ENCODE data around the gene SRGAP2C.
"Not testable (repeated sequence)": the region's sequence is repeated elsewhere in the genome, so short reads cannot be mapped to it uniquely, and the experiment has no call there.

Gene SRGAP2C

DNA sequence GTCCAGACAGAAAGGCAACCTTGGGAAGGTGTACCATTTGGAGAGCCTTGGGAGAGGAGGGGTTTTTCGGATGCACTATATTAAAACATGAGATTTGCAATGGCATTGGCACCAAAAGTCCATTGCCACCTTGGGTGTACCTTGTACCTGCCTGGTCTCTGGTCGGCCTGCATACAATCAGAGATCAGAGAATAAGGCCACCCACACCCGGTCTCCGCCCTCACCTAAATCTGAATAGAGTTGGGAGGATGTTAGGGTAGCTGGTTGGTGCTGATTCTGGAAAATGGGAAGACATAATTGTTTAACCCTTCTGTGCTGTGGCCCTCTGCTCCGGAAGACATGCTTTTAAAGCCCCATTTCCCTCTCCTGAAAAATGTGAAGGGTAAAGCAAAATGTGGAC lies 3.1 kb downstream of the SRGAP2C start:
- not testable (repeated sequence) for H3K27ac ChIP-seq

DNA sequence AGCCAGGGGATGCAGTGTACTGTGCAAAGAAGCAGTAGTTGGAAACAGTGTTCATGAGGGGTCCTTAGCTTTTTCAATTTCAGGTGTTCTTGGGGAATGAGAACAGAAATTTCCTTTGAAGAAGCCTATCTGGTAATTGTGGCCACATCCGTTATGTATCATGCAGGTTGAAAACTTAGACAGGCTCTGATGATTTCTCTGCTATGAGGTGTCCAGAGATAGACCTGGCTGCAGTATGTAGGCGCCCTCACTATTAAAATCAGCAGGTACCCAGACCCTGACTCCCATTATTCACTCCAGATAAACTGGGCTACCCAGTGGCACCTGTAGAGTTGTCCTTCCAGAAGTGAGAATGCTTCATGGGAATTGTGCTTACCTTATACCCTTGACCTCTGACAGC lies 7.7 kb downstream of the SRGAP2C start:
- not testable (repeated sequence) for H3K27ac ChIP-seq

DNA sequence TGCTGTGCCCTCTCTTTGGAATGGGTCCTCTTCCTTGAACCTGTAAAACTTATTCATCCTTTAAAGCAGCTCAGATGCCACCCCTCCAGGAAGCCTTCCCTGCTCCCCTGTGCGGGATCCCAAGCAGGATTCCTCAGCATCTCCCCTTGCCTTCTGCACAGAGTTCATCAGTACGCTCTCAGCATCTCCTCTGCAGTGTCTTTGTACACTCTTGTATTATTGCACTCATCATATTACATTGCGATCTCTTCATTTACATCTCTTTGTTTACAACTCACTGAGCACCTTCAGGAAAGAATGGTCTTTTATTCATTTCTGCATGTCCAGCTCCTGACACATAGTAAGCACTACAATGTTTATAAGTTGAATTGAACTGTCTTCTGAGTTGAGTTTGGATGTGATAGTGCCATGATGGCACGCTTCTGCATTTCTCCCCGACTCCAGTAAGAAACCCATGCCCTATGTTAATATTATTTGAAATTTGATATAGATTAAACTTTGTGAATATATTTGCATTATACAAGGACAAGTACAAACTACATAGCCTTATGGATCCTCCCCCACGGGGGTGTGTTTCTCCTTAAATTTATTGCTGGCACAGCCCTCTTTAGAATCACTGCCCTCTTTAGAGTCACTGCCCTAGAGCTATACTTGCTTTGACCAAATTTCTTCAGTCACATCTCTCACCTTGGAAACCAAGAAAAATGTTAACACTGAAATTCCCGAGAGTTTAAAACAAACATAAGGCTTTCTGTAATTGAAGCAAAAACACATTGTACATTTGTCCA lies 12.5 kb downstream of the SRGAP2C start:
- not testable (repeated sequence) for H3K27ac ChIP-seq

DNA sequence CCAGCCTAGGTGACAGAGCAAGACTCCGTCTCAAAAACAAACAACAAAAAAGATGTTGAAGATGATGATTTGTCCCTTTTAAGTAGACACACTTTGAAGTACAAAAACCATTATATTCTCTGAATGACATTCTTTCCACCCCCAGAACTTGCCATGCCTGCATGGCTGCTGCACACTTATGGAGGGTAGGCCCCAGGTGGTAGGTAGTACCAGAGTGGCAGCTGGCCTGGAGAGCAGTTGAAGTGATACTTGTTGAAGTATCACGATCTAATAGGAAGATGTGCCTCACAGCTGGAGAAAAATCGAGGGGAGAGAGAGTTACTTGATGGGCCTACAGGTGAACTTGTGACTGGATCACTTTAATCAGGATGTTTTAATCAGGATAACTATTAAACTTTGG lies 15.0 kb downstream of the SRGAP2C start:
- H3K27ac ChIP-seq: not testable (repeated sequence)

DNA sequence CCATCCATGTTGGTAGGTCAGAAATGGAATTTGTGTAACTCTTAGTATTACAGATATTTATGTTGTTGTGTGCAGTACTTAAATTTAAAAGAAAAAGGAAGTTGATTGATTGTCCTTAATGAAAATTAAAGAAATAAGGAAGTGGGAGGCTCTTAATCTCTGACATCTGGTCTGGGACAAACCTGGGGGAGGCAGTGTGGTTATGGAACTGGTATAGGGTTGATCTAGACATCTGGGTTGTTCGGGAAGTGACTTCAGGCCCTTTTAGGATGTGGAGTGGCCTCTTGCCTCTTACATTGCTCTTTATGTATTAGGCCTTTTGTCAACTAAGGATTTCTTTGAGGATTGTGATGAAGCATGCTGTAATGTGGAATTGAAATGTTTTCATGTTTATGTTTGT lies 15.5 kb downstream of the SRGAP2C start:
- H3K27ac ChIP-seq: not testable (repeated sequence)

DNA sequence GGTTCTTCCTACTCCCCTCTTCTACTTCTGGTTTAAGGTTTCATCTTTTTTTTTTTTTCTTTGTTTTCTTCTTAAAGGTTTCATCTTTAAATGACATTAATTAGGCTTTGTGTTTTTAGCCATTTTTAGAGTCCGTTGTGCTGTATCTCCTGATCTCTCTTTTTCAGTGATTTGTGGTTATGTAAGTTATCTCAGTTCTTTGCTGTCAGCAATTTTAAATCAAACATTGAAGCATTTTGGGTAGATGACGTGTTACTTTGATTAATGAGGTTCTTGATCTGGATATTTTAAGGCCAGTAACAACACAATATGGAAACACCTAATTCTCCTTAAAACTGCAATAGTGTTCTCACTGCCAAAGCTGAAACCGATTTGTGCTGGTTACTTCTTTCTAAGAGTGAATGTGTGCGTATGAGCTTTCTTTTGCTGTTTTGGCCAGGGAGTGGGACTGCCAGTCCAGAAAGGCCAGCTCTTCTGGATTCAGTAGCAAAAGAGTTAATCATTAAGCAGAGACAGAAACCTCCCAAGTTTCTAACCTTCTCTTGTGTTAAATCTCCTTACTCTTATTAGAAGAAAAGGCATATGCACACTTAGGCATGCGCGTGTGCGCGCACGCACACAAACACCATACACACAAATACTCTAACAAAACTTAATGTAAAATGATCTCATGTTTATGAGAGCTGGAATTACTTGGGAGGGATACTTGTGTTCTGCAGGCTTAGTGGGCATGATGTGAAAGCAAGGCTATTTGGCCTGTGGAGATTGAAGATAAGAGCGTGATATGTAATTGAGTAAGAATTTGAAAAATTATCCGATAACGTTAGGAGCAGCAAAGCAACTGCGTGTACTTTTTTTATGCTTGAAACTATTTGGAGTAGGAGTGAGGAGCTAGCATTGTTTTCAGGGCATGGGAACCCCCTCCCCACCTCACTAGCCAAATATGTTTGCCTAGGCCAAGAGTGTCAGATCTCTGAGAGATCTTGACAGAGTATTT lies 16.5 kb downstream of the SRGAP2C start:
- peak overlapping the region; percentile 42 for H3K27ac ChIP-seq

DNA sequence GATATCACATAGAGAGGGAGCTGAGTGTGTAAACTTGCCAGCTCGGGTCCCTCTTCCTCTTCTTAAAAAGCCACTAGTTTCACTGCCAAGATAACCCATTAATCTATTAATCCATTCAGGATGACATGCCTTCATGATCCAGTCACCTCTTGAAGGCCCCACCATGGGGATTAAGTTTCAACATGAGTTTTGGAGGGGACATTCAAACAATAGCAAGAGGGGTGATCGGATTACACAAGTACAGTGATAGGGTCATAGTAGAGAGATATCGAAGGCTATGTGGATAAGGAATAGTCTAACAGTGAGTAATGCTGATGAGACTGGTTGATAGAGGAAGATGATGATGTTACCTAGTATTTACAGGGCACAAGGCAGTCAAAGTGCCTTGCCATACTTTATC lies 18.2 kb downstream of the SRGAP2C start:
- H3K27ac ChIP-seq: not testable (repeated sequence)

DNA sequence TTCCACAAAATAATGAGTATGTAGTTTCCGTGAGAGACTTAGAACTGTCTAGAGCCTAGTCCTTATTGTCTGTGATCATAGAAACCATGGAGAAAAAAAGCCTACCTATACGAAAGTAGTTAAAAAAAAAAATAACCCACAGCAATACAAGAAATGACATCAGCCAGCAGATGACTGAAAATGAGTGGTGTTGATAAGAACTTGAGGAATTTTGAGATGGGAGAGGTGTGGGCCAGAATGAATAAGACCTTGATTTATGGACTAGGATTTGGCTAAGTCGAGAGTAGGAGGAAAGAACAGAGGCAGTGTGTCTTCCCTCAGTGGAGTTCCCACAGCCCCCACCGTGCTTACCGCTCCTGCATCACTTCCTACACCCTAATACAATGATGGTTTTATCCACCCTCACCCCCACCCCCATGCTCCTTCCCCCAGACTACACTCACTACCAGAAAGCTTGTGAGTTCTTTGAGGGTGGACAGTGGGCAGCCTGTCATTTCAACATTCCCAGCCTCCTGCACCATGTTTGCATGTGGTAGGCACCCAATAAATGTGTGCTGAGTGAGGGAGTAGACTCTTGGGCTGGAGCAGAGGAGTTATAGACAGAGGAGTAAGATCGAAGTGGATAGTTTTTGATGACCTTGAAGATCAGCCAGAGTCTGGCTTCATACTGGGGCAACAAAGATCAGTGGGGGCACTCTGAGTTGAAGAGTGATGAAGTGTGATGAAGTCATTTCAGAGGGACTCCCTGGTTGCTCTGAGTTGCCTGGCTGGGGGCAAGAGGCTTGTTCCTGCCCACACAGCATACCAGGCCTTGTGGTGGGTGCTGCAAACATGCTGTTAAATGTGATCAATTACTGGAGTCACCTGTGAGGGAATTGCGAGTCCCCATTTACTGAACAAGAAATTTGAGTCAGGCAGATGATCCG lies 21.3 kb downstream of the SRGAP2C start:
- H3K27ac ChIP-seq: not testable (repeated sequence)

DNA sequence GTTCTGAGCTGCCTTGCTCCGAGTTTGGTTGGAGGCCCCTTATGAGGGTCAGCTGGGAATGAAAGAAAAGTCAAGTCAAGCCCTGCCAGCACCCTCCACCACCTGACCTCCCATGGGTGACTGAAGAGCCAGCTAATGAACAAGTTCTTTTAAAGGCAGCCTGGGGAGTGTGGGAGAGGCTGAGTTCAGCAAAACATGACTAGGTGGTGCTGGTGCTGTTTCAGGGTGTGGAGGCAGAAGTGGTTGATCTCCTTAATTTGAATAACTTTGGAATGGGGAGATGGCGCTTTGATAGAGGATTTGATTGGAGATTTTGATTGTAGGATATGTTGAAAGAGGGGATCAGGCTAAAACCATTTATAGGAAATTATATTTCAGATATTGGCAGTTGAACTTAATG lies 22.6 kb downstream of the SRGAP2C start:
- not testable (repeated sequence) for H3K27ac ChIP-seq

DNA sequence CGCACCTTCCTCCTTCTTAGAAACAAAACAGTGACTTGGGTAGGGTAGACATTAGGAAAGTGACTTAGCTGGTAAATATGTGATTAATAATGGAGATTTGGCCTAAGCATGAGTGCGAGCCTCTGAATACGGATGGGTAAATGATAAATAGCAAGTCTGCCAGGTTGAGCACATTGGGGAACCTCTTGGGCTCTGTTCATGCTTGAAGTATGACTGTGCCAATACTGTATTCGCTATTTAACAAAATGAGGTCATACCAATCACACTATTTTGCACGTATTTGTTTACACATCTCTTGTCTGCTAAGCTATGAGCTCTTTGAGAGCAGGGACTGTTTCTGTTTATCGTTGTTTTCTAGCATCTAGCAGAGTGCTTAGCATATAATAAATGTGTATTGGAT lies 23.6 kb downstream of the SRGAP2C start:
- H3K27ac ChIP-seq: not testable (repeated sequence)

DNA sequence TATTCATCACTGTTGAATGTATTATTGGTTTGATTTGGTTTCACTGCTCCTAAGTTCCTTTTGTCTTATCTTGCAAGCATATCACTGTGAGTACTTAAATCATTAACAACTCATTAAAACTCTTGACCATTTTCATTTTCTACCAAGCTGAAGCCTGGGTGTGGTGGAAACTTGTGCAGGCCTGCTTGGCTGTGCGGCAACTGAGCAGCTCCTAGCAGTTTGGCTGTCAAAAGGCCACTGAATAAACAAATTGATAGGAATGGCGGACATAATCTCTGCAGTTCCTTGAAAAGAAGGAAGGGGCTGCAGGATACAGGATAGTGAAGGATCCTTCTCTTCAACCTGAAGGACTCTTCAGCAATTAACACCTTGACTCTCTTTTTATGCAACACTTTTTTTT lies 26.0 kb downstream of the SRGAP2C start:
- not testable (repeated sequence) for H3K27ac ChIP-seq

DNA sequence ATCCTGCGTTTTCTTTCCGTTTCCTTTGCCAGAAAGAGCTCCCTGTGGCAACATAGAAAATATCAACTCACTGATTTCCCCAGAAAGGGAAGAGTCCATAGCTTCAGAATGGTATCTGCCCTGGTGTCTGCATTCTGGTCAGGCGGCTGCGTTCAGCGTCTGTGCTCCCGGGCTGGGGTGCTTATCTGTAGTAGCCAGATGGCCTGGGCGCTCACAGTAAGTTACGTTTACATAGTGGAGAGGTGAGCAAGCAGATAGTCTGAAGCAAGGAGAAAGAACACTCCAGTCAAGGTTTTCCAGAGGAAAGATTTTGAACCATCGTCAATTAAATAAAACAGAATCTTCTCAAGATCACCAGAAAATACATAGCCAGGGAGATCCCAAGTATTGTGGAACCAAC lies 28.7 kb downstream of the SRGAP2C start:
- H3K27ac ChIP-seq: not testable (repeated sequence)

DNA sequence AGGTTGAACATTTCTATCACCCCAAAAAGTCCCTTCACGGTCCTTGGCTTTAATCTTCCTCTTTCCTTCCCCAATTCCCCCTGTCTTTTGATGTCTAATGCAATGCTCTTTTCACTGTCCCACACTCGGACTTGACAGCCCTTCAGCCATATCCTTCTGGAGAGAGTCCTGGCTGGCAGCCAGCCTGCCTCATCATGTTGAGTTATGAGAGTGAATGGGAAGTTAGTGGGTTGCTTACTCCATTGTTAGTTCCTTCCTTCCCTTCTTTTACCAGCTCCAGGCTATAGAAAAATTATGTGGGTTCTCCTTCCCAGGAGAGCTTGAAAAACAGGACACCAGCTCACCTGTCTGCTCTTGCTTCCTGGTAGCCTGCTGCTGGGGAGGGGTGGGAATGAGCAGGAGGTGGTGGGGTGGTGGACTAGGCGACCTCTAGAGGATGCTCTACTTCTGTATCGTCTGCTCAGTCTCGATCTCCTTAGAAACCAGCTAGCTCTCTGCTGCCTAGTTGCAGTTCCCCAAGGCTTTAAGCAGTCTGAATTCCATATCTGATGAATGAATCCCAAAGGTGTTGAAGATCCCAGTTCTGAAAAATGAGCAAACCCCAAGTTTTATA lies 29.9 kb downstream of the SRGAP2C start:
- not testable (repeated sequence) for H3K27ac ChIP-seq

DNA sequence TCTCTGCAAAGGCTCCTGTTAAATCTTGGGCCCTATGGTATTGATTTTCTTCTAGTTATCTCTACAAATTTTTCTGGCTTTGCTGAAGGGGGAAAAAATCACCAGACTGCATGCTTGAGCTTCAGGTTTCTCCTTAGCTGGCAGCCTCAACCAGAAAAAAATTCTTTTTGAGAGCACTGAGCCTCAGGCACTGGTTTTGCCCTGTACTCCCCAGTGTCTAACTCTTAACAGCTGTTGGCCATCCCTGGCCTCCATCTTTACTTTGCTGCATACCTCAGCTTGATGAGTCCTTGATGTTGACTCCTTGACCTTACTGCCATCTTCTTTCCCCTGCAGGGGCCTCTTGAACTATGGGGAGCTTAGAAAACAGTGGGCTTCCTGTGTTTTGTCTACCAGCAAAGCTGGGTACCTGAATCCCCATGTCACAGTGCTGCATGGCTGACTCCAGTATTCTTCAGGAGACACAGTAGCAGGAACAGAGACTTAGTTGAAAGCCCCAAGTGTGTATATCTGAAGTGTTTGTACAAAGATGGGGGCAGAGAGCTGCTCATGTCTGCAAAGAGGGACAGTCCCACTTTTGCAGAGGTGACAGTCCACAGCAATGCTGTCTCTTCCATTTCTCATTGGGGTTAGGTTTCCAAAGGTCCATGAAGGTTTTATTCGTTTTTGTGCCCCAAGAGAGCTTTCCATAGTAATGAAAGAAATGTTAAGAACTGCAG lies 31.1 kb downstream of the SRGAP2C start:
- H3K27ac ChIP-seq: not testable (repeated sequence)

DNA sequence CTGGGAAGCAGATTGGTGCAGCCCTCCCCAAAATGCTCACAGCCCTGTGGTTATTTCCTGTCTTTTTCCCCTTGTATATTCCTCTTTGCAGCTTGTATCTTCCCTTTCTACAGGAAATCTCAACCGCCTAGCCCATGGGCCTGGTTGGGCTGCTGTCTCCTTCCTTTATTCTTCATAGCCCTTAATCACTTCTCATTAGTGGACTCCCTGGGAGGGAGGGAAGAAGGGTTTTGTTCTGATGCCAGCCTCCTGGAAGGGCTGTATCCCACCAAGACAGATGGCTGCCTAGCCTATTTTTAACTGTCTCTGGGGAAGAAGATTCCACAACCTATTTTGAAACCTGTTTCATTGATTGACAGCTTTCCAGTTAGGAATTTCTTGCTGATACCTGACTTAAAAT lies 31.9 kb downstream of the SRGAP2C start:
- H3K27ac ChIP-seq: not testable (repeated sequence)

DNA sequence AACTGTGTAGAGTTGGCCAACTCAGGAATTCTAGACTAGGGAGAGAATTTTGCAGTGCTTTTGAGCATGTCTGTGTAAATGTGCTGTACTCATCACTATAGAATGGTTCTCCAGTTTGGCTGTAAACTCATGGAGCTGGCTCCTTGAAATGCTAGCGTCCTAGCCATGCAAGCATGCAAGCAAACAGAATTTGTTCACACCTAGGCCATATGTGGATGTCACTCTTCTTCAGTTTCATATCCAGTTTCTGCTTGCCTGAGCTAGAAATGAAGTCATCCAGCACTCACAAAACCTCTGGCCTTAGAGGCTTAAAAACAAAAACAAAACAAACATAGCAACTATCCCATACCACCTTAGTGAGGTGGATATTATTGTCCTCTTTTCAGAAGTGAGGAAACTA lies 37.0 kb downstream of the SRGAP2C start:
- H3K27ac ChIP-seq: not testable (repeated sequence)

DNA sequence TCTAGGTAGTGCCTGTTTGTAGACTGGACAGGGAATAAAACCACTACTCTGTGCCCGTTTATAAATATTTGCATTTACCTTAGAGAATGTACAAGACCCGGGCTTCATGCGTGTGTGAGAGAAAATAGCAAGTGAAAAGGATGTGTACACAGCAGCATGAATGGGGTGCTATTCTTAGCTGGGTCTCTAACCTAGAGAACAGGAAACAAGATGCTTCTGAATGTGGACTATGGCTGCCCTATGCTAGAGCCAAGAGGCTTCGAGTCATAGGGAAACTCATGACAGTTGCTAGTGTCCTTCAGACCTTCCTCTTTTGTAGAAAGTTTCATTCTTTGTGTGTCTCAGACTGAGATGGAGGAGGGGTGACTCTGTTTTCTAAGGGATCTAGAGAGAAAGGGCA lies 39.9 kb downstream of the SRGAP2C start:
- H3K27ac ChIP-seq: not testable (repeated sequence)

DNA sequence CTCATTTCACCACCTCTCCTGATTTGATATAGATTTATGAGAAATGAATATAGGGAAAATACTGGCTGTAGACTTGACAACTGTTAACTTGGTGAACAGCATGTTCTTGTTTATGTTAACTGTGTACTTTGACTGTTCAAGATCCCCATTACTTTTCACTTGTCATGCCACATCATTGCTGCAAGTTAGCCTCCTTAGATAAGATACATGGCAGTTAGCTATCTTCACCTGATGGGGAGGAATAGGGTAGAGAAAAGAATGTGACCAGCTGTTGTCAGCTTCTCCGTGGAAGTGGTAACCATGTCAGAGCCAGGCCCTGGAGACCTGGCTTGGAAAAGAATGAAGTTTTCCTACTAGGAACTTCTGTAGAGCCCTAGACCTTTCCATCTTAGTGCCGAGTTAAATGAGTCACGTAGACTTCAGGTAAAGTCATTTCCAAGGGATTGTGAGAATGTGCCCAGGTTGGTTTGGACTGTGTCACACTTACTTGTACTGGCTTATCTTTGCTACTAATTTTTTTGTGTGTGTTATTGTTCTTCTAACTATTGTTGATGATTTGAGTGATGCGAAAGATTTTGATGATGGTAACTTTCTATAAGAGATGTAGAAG lies 41.6 kb downstream of the SRGAP2C start:
- not testable (repeated sequence) for H3K27ac ChIP-seq

DNA sequence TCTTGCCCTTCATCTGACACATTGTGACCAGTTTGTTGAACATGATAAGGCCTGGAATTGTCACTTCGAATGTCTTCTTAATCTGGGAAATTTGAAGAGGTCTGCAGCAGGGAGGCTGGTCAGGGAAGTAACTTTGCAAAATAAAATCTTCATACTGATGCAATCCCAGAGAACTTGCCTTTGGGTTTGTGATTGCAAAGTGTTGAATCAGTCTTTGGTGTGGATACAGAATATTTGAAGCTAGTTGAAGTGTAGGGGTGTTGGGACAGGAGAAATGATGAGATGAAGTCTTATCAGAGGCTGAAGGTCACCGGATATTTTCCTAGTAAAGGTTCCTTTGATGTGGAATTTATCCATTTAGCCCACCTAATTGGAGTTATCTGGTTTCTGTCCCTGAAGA lies 42.1 kb downstream of the SRGAP2C start:
- not testable (repeated sequence) for H3K27ac ChIP-seq

DNA sequence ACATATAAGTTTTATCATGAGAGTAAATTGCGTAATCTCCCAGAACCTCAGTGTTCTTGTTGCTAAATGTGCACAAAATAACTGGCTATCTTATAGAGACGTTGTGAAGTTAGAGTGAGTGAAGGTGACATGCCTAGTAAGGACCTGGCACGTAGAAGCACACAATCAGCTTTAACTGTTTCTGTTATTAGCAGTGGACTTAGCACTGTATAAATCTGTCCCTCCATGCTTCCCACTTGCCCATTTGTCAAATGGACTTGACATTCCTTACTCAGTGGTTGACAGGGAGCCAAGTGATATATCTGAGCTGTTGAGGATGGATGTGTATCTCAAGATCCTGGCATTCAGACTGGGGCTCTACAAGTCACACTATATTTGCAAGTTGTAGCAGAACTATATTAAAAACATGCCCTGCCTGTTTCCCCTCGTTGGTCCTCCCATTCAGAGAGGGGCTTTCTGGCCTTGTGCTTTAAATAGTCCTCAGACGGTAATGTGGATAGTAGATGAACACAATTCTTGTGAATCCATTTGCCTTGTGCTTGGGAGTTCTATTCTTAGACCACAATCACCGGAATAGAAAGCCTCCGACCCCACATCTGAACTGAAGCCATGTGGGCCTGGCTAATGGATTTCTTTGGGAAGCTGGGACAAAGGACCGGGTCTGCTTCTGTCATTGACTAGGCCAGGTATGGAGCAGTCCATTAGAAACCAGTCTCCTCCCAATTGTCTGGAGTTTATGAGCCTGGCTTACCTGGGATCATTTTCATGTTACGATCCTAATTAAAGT lies 43.0 kb downstream of the SRGAP2C start:
- H3K27ac ChIP-seq: not testable (repeated sequence)
